Measurements from ENCODE around the gene FHL5.
"Not testable (repeated sequence)": the region's sequence is repeated elsewhere in the genome, so short reads cannot be mapped to it uniquely, and the experiment has no call there.

FHL5 gene

GRCh38 chr6:96611342-96611991 lies 48.5 kb downstream of the FHL5 start:
- no peak for DNase-seq

DNA sequence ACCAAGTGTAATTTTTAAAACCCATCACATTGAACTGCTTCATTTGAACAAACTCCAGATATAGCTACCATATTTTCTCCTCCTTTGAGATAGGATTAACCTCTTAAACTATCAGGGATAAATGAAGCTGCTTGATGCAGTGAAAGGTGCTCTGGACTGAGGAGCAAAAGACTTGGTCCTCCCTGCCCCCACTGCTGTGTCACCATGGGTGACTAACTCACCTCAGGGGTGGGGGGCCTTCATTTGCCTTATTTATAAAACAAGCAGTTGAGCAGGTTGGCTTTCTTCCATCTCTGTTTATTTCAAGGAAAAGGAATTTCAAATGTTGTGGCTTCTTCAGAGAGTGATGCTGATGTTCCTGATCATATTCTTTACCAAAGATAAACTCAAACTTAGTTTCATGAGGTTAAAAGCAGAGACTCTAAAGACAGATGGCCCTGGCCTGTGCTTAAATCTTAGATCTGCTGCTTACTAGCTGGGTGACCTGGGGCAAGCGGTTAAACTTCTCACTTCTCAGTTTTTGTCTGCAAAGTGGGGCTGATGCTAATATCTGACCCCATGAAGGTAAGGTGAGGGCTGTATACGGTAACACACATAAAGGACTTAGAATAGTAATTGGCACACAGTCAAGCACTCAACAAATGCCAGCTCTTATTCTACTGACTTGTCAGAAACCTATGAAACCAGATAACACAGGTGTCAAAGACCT lies 50.5 kb downstream of the FHL5 start:
- no peak for DNase-seq

DNA sequence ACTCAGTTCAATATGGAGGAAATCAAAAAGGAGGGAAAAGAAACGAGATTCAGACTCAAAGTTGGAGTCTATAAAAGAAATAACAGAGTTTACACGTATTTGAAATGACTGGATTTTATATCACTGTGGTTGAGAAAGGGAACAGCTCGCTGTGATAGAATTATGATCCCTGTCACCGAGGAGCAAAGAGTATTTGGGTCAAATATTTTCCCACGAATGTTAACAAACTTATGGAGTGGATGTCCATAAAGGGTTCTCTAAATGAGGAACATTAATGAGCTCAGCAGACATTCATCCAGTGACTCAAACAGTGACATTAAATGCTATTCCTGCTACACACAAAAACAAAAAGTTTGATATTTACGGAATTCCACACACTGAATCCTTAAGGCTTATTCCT lies 57.9 kb downstream of the FHL5 start:
- no peak for DNase-seq

DNA sequence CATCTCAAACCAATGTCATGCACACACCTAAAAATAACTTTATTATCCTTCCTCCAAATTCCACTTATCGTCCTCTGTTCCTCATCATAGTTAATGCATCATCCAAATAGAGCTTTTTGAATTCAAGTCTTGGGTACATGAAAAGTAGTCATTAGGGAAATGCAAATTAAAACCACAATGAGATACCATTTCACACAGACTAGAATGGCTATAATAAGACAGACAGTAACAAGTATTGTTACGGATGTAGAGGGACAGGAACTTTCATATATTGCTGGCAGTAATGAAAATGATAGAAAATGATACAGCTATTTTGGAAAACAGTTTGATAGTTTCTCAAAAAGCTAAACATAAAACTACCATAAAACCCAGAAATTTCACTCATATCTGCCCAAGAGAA lies 59.1 kb downstream of the FHL5 start:
- DNase-seq = no peak

- no peak for DNase-seq
Observed at GRCh38 chr6:96624957-96625356, 62.0 kb downstream of the FHL5 start.

GRCh38 chr6:96626759-96627364 lies 63.9 kb downstream of the FHL5 start:
- peak in 1 of 2 donors; percentile 39 for DNase-seq

GRCh38 chr6:96631248-96631647 lies 68.3 kb downstream of the FHL5 start:
- DNase-seq = no peak

- DNase-seq = not testable (repeated sequence)
Observed at GRCh38 chr6:96637979-96638378, 75.1 kb downstream of the FHL5 start.

DNA sequence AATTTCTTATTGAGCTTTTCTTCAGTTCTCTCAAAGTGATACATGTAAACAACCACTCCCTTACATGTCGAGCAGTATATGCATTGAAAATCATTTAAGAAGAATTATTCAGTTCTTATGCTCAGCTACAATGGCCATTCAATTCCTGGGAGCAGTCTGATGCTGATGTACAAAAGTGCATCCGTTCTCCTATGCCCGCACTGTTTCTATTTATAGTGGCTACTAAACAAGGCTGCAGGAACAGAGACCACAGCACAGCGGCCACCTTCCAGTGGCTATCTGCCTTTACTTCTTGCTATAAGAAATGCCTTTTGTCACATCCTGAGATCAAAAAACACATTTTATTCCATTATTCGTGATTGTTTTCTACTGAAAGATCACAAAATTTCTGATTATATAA lies 82.2 kb downstream of the FHL5 start:
- DNase-seq = no peak

- DNase-seq = no peak
Observed at GRCh38 chr6:96649926-96650325, 87.0 kb downstream of the FHL5 start.

DNA sequence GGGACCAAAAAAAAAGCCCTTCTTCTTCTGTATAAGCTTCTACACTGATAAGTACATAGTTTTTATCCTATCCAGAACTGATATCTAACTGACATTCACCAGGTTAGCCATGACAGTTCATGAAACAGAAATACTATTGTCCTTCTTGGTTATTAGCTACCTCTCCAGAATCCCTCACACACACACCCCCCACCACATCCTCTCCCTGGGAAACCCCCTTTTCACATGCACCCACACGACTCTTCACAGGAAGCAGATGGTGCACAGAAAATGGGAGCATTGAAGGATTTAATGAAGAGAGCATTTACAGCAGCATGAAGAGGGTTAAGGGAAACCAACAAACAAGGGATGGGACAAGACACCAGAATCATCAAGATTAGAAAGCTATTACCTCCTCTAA lies 88.9 kb downstream of the FHL5 start:
- DNase-seq = no peak

GRCh38 chr6:96652552-96652951 lies 89.6 kb downstream of the FHL5 start:
- DNase-seq = no peak

DNA sequence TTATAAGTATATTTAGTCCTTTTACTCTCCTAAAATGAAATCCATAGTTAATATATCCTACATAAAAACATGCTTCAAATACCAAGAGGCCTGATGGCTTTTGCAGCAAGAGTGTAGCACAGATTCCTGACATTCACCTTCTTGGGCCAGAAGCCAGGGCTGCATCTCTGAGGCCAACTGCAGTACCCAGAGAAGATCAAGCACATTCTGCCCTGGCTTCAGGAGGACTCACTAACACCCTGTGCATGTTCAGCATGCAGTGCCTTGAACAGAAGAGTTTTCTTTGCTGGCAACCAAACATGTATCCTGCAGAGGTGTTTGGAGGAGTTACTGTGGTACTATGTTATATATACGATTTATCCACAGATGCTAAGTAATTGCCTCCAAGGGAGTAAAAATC lies 90.3 kb downstream of the FHL5 start:
- DNase-seq = no peak

DNA sequence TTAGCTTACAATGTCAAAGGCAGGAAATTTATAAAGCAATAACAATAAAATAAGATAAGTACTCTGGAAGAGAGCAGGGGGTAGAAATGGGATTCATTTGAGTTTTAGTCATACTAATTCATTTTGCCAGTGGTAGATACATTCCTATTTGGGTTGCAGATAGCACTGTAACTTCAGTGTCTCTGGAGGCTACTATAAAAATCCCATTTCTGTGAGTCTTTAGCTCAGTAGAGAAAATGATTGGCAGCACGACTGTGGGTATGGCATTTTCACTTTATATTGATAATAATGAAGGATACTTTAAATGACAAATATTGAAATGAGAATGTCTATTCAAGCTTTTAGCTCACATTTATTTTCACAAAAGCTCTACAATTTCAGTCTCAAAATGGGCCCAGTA lies 93.6 kb downstream of the FHL5 start:
- no peak for DNase-seq

GRCh38 chr6:96657344-96657743 lies 94.4 kb downstream of the FHL5 start:
- no peak for DNase-seq

- no peak for DNase-seq
Observed at GRCh38 chr6:96659084-96659845, 96.3 kb downstream of the FHL5 start.

All from CD4-positive, alpha-beta T cell treated with Interleukin-4 for 1 hour (primary cell).